HL-60 (cell line): ENCODE data around the gene C1S.

Experiments
- DNase-seq, 2 experiments: peaks; one replicate each; pipeline ENCODE4 v3.0.0-alpha.2; 2010 to 2020; ENCODE audit warnings: low read depth in 1 of 2, low spot score in 1 of 2
- H3K27ac ChIP-seq: fragments of 250-450 bp; sonication (Bioruptor Pico); replicated peaks from 2 replicates; pipeline ENCODE4 v1.5.1; 2020; ENCODE audit warnings: mild to moderate bottlenecking, moderate library complexity
- H3K27me3 ChIP-seq: fragments of 250-450 bp; sonication (Bioruptor Pico); 2 replicates; pipeline ENCODE4 v1.5.1; 2021; ENCODE audit warnings: mild to moderate bottlenecking, moderate library complexity; ENCODE audit not compliant: insufficient read depth, poor library complexity, severe bottlenecking
- H3K4me3 ChIP-seq: replicated peaks from 2 replicates; pipeline ENCODE4 v1.5.1; 2011; ENCODE audit warnings: mild to moderate bottlenecking, control low read depth, low read length; ENCODE audit not compliant: insufficient read depth
- CTCF ChIP-seq: IDR thresholded peaks from one replicate; pipeline ENCODE4 v1.5.1; 2011; ENCODE audit warnings: low read length, control low read depth, inconsistent platforms; ENCODE audit not compliant: insufficient read depth
- GABPA ChIP-seq: IDR thresholded peaks from 2 replicates; pipeline ENCODE4 v1.6.1; 2012; ENCODE audit warnings: low read depth
- POLR2AphosphoS5 ChIP-seq: IDR thresholded peaks from 2 replicates; pipeline ENCODE4 v1.6.1; 2012; ENCODE audit warnings: low read depth
- REST ChIP-seq: IDR thresholded peaks from 2 replicates; pipeline ENCODE4 v1.6.1; 2012; ENCODE audit warnings: low read depth; ENCODE audit not compliant: insufficient replicate concordance
- SPI1 ChIP-seq: IDR thresholded peaks from 2 replicates; pipeline ENCODE4 v1.6.1; 2012; ENCODE audit warnings: low read depth, mild to moderate bottlenecking, borderline replicate concordance

The C1S gene

GRCh38 chr12:7064516-7064915 lies 4.0 kb downstream of the C1S start:
- H3K4me3 ChIP-seq: no peak overlapping the region
- no peak for TF ChIP-seq REST
- no peak for TF ChIP-seq POLR2AphosphoS5
- no peak for TF ChIP-seq SPI1
- TF ChIP-seq CTCF: no peak
- no peak for TF ChIP-seq GABPA
- DNase-seq: no peak
- H3K27ac ChIP-seq: no peak overlapping the region
- no peaks in the 10 kb centered on the region for H3K27me3 ChIP-seq

GRCh38 chr12:7065073-7065623 lies 4.6 kb downstream of the C1S start:
- Histone ChIP-seq H3K27me3 (no peaks in the 10 kb centered on the region), H3K4me3 (no peak overlapping the region), H3K27ac (no peak overlapping the region)
- DNase-seq: no peak
- TF ChIP-seq REST (no peak), CTCF (no peak), POLR2AphosphoS5 (no peak), SPI1 (no peak), GABPA (no peak)

GRCh38 chr12:7066596-7066995 lies 6.1 kb downstream of the C1S start:
- no peak overlapping the region for H3K27ac ChIP-seq
- no peak for DNase-seq
- no peak overlapping the region for H3K4me3 ChIP-seq
- TF ChIP-seq POLR2AphosphoS5 (no peak), SPI1 (no peak), CTCF (no peak), GABPA (no peak), REST (no peak)
- H3K27me3 ChIP-seq: peaks cover under 1% of the 10 kb centered on the region
